Measurements from ENCODE around the gene SPATA2.
"Not testable (repeated sequence)": the region's sequence is repeated elsewhere in the genome, so short reads cannot be mapped to it uniquely, and the experiment has no call there.

Gene SPATA2

GRCh38 chr20:49882171-49882970, 33.0 kb downstream of the SPATA2 start:
- no peak for DNase-seq

DNA sequence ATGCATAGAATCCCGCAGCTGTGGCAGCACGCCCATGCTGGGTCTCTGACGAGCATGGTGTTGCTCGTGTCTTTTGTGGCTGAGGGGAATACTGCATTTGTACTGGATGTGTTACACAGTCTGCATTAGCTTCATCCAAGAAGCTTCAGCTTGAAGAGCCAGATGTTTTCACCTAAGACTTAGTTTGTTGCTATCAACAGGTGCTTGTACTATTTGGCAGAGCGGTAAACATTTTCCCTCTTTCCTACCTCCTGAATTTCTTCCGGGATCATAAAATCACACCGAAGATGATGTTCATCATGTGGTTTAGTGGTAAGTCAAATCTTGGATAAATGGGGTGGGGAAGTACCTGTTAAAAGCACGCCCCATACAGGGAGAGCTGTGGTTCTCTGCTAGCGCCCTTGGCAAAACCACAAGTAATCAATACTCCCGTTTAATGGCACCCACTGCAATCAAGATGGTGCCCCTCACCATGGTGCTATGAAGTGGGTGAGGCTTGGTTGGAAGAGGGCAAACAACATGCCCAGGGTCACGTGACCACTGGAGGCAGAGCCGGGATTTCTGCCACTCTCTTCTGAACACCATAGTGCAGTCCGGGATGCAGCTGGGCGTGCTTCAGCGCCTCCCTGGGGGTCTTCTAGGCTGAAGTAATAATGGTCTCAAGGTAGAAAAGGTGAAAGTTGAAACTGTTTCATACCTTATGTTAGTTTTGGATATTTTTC, 34.4 kb downstream of the SPATA2 start:
- no peak for DNase-seq

DNA sequence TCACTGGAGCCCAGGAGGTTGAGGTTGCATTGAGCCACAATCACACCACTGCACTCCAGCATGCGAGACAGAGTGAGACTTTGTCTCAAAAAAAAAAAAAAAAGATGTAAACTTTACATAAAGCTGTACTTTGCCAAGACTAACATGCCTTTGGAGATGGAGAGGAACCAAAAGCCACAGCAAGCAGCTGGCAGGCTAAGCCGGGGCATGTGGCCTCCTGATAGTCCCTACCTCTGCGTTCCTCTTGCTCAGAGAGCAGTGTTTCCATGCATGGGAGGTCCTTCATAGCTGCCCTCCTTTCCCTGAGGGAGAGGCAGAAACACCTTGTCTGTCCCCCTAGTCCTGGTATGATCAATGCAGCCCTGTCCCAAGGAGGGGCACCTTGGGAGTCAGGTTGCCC, 35.2 kb downstream of the SPATA2 start:
- DNase-seq: peak; percentile 15

DNA sequence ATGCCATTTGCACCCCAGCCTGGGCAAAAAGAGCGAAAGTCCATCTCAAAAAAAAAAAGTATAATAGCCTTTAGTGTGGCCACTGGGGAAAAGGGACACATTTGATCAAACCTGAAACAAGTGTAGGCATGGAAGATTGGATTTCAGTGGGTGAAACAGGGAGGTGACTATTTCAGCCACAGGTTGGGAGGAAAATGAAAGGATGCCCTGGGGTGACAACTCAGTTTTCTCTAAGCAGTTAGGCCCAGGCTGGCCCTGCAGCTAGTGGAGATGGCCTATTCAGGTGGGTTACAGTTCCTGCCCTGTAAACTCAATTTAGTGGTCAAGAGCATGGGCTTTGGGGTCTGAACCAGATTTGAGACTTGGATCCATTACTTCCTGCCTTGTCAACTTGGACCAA, 36.4 kb downstream of the SPATA2 start:
- DNase-seq: no peak

GRCh38 chr20:49877386-49877921, 37.9 kb downstream of the SPATA2 start:
- DNase-seq: no peak

GRCh38 chr20:49874696-49875095, 40.6 kb downstream of the SPATA2 start:
- no peak for DNase-seq

DNA sequence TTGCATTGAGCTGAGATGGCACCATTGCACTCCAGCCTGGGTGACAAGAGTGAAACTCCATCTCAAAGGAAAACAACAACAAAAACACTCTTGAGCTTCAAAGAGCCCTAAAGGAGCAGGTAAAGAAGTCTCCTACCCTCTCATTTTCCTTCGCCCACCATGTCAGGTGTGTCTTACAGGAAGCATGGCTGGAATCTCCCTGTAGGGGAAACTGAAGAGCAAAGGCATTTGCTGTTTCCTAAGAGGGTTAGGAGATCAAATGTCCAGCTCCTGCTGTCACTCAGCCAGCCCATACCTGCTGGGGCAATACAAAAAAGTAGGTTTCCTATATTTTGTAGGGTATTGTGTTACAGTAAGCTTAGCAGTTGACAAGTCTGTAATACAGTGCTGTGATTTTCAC, 43.3 kb downstream of the SPATA2 start:
- DNase-seq: no peak

GRCh38 chr20:49871391-49871948, 43.9 kb downstream of the SPATA2 start:
- no peak for DNase-seq

DNA sequence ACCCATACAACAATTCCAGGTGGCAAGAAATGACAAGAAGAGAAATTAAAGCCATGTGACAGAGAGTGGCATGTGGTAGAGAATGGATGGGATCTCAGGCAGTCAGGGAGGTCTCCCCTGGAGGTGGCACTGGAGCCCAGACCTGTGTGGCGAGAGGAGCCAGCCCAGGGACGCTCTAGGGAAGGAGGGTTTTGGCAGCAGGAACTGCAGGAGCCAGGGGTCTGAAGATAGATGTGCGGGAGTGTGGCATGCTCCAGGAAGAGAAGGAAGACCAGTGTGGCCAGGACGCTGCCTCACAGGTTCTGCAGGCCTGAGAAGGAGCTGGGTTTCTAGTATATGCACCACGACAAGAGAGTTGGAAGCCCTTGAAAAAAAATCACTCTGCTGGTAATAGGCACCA, 45.1 kb downstream of the SPATA2 start:
- no peak for DNase-seq

- DNase-seq: no peak
These were observed 46.4 kb downstream of the SPATA2 start for GRCh38 chr20:49868964-49869363.

DNA sequence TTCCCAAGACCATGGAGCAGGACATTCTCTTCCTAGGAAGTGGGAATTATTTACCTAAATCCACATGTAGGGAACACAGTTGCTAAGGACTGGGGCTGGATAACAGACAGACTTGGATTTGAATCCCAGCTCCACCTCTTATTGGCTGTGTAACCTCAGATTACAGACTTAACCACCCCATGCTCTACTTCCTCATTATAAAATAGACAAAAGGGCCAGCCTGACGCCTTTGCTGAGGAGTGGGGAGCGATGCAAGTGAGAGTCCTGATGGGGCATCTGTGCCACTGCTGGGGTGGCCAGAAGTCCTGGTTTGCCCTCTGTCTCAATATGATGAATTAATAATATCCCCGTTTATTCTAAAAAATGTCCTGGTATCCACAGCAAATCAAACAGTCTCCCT, 46.8 kb downstream of the SPATA2 start:
- DNase-seq: no peak

GRCh38 chr20:49867453-49868215, 47.7 kb downstream of the SPATA2 start:
- DNase-seq: no peak

DNA sequence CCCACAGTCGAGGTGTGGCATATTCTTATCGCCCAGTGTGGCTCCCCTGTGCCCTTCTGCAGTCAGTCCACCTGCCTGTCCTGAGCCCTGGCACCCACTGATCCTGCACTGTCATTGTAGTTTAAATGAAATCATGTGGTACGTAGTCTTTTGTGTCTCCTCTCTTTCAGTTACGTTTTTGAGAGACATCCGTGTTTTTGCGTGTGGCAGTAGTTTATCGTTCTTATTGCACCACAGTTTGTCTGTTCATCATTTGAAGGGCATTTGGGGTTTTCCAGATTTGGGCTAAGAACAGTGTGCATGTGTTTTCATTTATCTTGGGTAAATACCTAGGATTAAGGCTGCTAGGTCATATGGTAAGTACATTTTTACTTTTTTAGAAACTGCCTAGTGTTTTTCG, 49.3 kb downstream of the SPATA2 start:
- DNase-seq: peak; percentile 90

DNA sequence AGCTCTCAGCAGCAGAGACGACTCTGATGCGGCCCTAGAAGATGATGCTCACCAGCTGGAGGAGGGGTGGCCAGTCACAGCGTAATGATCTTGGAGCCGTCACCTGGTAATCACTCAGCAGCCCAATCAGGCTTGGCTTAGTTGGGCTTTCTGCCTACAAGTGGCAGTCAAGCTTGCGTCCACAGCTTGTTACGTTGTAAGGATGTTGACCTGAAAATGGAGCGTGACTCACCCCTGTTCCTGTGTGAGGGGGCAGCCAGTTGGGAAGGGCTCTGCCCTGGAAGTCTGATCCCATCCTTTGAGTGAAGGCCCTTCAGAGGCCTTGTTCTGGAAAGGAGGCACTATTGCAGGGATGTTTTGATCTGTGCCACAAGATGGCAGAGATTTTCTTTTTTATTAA, 49.8 kb downstream of the SPATA2 start:
- peak; percentile 74 for DNase-seq

- no peak for DNase-seq
These were observed 51.7 kb downstream of the SPATA2 start for GRCh38 chr20:49863666-49864065.

DNA sequence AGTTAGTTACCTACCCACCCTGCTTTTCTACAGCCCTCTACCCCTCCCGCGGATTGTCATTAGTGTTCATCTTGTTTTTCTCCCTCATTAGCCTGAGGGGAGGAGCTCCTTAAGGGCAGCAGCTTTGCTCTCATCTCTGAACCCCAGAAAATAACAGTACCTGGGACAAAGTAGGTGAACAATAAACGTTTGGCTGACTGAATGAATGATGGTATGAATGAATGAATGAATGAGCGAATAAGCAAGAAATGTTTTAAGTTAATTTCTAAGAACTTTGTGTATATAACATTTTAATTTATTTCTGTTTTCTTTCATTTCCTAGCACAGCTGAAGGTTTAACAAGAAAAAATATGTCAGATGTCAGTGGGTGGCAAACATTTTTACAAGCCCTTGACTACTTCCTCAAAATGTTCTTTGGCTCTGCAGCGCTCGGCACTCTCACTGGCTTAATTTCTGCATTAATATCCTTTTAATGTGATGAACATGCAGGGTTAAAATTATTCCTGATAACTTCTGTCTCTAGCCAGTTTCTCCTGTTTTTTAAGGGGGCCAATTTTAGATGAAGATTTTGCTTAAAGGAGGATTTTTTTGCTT, 52.6 kb downstream of the SPATA2 start:
- DNase-seq: no peak

DNA sequence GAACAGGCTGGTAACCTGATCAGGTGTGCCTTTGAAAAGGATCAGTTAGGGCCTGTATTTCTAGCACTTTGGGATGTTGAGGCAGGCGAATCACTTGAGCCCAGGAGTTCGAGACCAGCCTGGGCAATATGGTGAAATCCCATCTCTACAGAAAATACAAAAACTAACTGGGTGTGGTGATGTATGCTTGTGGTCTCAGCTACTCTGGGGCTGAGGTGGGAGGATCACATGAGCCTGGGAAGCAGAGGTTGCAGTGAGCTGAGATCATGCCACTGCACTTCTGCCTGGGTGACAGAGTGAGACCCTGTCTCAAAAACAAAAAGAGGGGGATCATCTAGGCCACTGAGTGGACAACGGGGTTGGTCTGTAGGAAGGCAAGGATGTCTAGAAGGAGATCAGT, 54.1 kb downstream of the SPATA2 start:
- DNase-seq: not testable (repeated sequence)

DNA sequence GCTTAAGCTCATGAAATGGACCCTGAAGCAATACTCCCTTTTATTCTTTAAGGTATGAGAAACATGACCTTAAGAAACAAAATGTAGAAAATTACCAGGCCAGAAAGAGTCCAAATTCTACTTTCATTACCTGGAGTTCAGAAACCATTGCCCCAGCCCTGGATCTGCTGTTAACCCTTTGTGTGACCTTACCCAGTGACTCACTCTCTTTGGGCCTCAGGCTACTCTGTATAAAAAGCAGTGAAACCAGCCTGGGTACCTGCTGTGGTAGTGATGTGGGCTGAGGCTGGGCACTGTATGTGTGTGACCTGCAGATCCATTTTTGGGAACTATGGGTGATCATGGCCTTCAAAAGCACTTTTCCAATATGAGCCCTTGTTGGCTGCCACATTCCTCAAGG, 55.5 kb downstream of the SPATA2 start:
- DNase-seq: no peak

GRCh38 chr20:49859011-49859410, 56.3 kb downstream of the SPATA2 start:
- no peak for DNase-seq

- no peak for DNase-seq
These were observed 57.2 kb downstream of the SPATA2 start for GRCh38 chr20:49858076-49858585.

DNA sequence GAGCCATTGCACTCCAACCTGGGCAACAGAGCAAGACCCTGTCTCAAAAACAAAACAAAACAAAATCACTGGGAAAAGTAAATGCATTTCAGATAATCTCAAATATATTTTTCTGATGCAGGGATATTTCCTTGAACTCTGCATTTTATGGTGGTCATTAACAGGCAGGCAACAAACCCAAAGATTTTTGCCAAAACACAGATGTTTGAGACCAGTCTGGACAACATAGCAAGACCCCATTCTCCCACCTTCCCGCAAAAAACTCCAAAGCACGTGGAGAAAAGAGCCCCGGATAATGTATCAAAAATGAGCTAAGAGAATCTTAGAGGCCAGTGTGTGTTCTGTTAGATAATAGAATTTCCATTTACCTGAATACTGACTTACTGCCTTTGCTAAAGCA, 58.4 kb downstream of the SPATA2 start:
- DNase-seq: no peak

- DNase-seq: no peak
These were observed 61.0 kb downstream of the SPATA2 start for GRCh38 chr20:49854190-49854875.

Measured in amniotic stem cell (primary cell).